ENCODE results near the gene EBP.

EBP gene

GRCh38 chrX:48541140-48541814 lies 19.7 kb downstream of the EBP start:
- no peak for TF ChIP-seq CTCF (IDR thresholded peaks at IDR 0.05)

GRCh38 chrX:48548871-48549270 lies 27.3 kb downstream of the EBP start:
- no peak for TF ChIP-seq CTCF (IDR thresholded peaks at IDR 0.05)

GRCh38 chrX:48558271-48558670 lies 36.7 kb downstream of the EBP start:
- TF ChIP-seq CTCF (IDR thresholded peaks at IDR 0.05): no peak

- no peak for TF ChIP-seq CTCF (IDR thresholded peaks at IDR 0.05)
Measured at GRCh38 chrX:48559636-48560035, 38.0 kb downstream of the EBP start.

- TF ChIP-seq CTCF (IDR thresholded peaks at IDR 0.05): no peak
Measured at GRCh38 chrX:48560056-48560455, 38.4 kb downstream of the EBP start.

GRCh38 chrX:48560681-48561080 lies 39.1 kb downstream of the EBP start:
- TF ChIP-seq CTCF (IDR thresholded peaks at IDR 0.05): no peak

- no peak for TF ChIP-seq CTCF (IDR thresholded peaks at IDR 0.05)
Measured at GRCh38 chrX:48569958-48570357, 48.4 kb downstream of the EBP start.
